ENCODE results near the gene SLC39A11. TPM values are rescaled to one million over a fixed set of nuclear protein-coding genes. Genes with fewer than 3 reads are reported as not detected.

Gene SLC39A11
- total and polyA plus RNA-seq, 2 of the 13 experiments (the other 11 are each of a cell fraction or from before 2014, with no cell fraction given): 17.2 to 31.5 TPM

DNA sequence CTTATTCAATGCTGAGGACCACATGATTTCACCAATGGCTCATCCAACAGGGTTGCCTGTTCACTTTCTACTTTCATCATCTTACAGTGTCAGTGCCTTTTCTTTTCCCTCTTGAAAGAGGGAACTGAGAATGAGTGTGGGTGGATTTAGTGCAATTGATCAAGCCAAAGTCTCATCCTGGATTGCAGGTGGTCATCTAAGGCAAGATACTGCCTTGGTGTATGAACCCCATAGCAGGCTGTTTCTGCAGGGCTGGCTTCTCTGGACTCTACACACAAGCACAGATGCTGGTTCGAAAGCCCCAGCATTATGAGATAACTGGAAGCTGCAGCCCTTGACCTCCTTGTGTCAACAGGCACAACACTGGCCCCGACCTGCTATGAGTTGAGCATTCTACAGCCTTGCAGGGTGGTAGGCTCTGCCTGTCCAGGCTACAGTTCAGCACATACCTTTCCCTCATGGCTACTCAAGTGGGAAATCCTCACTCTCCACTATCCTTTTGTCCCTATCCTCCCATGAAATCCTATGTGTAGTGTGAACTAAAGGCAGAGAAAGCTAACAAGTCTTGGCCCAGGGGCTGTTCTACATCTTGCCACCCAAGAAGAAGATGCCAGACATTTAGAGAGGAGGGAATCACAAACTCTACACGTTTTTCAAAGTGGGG, 358.7 kb downstream of the SLC39A11 start (continued):
- TF ChIP-seq ZNF317 (CRISPR knock-in tag; IDR thresholded peaks at IDR 0.05) (no peak), NR2C2 (CRISPR knock-in tag; IDR thresholded peaks at IDR 0.05; ENCODE audit: borderline replicate concordance) (peak; percentile 65), ZNF251 (CRISPR knock-in tag; IDR thresholded peaks at IDR 0.05) (no peak), ARNT (IDR thresholded peaks at IDR 0.05) (no peak), MBD4 (IDR thresholded peaks at IDR 0.05; ENCODE audit: borderline replicate concordance, low read length) (no peak), HOXD1 (CRISPR knock-in tag; IDR thresholded peaks at IDR 0.05) (no peak), SP4 (CRISPR knock-in tag; IDR thresholded peaks at IDR 0.05) (no peak), ZNF234 (CRISPR knock-in tag; conservative IDR thresholded peaks at IDR 0.05) (no peak), PTBP1 (IDR thresholded peaks at IDR 0.05; ENCODE audit: low read depth, low read length, poor library complexity, severe bottlenecking) (no peak), STAG1 (CRISPR knock-in tag; IDR thresholded peaks at IDR 0.05) (peak; percentile 13; the same call in 1 of the 2 replicates), MIER3 (CRISPR knock-in tag; IDR thresholded peaks at IDR 0.05; ENCODE audit: borderline replicate concordance) (no peak), CC2D1A (CRISPR knock-in tag; IDR thresholded peaks at IDR 0.05) (no peak), GATA4 (IDR thresholded peaks at IDR 0.05; ENCODE audit: borderline replicate concordance, low read depth) (no peak), ZNF256 (CRISPR knock-in tag; conservative IDR thresholded peaks at IDR 0.05) (no peak), HCFC1 (IDR thresholded peaks at IDR 0.05; ENCODE audit: low read depth, low read length) (no peak), HNF4G (IDR thresholded peaks at IDR 0.05; ENCODE audit: borderline replicate concordance, low read depth, low read length) (0 out of 2 replicates have a peak, but pooled peaks have one; percentile 6), HNF4G (CRISPR knock-in tag; IDR thresholded peaks at IDR 0.05; ENCODE audit: borderline replicate concordance, low read depth) (0 out of 2 replicates have a peak, but pooled peaks have one; percentile 27), ZNF224 (CRISPR knock-in tag; IDR thresholded peaks at IDR 0.05) (no peak), TBX2 (CRISPR knock-in tag; IDR thresholded peaks at IDR 0.05; ENCODE audit: borderline replicate concordance) (no peak)
- TF ChIP-seq, protein P1, sequence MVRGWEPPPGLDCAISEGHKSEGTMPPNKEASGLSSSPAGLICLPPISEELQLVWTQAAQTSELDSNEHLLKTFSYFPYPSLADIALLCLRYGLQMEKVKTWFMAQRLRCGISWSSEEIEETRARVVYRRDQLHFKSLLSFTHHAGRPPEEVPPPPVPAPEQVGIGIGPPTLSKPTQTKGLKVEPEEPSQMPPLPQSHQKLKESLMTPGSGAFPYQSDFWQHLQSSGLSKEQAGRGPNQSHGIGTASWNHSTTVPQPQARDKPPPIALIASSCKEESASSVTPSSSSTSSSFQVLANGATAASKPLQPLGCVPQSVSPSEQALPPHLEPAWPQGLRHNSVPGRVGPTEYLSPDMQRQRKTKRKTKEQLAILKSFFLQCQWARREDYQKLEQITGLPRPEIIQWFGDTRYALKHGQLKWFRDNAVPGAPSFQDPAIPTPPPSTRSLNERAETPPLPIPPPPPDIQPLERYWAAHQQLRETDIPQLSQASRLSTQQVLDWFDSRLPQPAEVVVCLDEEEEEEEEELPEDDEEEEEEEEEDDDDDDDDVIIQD (CRISPR knock-in tag; IDR thresholded peaks at IDR 0.05; ENCODE audit: low read depth): no peak
- TF ChIP-seq, protein P2, sequence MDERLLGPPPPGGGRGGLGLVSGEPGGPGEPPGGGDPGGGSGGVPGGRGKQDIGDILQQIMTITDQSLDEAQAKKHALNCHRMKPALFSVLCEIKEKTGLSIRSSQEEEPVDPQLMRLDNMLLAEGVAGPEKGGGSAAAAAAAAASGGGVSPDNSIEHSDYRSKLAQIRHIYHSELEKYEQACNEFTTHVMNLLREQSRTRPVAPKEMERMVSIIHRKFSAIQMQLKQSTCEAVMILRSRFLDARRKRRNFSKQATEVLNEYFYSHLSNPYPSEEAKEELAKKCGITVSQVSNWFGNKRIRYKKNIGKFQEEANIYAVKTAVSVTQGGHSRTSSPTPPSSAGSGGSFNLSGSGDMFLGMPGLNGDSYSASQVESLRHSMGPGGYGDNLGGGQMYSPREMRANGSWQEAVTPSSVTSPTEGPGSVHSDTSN (CRISPR knock-in tag; IDR thresholded peaks at IDR 0.05): no peak
- TF ChIP-seq, protein P3, sequence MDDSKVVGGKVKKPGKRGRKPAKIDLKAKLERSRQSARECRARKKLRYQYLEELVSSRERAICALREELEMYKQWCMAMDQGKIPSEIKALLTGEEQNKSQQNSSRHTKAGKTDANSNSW (CRISPR knock-in tag; IDR thresholded peaks at IDR 0.05; ENCODE audit: borderline replicate concordance): no peak
- TF ChIP-seq, protein P4, sequence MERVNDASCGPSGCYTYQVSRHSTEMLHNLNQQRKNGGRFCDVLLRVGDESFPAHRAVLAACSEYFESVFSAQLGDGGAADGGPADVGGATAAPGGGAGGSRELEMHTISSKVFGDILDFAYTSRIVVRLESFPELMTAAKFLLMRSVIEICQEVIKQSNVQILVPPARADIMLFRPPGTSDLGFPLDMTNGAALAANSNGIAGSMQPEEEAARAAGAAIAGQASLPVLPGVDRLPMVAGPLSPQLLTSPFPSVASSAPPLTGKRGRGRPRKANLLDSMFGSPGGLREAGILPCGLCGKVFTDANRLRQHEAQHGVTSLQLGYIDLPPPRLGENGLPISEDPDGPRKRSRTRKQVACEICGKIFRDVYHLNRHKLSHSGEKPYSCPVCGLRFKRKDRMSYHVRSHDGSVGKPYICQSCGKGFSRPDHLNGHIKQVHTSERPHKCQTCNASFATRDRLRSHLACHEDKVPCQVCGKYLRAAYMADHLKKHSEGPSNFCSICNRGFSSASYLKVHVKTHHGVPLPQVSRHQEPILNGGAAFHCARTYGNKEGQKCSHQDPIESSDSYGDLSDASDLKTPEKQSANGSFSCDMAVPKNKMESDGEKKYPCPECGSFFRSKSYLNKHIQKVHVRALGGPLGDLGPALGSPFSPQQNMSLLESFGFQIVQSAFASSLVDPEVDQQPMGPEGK (CRISPR knock-in tag; IDR thresholded peaks at IDR 0.05): no peak
- TF ChIP-seq, protein P5, sequence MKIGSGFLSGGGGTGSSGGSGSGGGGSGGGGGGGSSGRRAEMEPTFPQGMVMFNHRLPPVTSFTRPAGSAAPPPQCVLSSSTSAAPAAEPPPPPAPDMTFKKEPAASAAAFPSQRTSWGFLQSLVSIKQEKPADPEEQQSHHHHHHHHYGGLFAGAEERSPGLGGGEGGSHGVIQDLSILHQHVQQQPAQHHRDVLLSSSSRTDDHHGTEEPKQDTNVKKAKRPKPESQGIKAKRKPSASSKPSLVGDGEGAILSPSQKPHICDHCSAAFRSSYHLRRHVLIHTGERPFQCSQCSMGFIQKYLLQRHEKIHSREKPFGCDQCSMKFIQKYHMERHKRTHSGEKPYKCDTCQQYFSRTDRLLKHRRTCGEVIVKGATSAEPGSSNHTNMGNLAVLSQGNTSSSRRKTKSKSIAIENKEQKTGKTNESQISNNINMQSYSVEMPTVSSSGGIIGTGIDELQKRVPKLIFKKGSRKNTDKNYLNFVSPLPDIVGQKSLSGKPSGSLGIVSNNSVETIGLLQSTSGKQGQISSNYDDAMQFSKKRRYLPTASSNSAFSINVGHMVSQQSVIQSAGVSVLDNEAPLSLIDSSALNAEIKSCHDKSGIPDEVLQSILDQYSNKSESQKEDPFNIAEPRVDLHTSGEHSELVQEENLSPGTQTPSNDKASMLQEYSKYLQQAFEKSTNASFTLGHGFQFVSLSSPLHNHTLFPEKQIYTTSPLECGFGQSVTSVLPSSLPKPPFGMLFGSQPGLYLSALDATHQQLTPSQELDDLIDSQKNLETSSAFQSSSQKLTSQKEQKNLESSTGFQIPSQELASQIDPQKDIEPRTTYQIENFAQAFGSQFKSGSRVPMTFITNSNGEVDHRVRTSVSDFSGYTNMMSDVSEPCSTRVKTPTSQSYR (CRISPR knock-in tag; IDR thresholded peaks at IDR 0.05; ENCODE audit: borderline replicate concordance): no peak

All from HepG2 (cell line).